ENCODE data around the gene SCPEP1.
A peak's percentile ranks its signal among the peaks of the same experiment; 100 is the strongest.

SCPEP1 gene

GRCh38 chr17:57043276-57043675 is 65.3 kb downstream of the SCPEP1 start:
- no peak for DNase-seq (ENCODE audit: low read depth, low spot score)

DNA sequence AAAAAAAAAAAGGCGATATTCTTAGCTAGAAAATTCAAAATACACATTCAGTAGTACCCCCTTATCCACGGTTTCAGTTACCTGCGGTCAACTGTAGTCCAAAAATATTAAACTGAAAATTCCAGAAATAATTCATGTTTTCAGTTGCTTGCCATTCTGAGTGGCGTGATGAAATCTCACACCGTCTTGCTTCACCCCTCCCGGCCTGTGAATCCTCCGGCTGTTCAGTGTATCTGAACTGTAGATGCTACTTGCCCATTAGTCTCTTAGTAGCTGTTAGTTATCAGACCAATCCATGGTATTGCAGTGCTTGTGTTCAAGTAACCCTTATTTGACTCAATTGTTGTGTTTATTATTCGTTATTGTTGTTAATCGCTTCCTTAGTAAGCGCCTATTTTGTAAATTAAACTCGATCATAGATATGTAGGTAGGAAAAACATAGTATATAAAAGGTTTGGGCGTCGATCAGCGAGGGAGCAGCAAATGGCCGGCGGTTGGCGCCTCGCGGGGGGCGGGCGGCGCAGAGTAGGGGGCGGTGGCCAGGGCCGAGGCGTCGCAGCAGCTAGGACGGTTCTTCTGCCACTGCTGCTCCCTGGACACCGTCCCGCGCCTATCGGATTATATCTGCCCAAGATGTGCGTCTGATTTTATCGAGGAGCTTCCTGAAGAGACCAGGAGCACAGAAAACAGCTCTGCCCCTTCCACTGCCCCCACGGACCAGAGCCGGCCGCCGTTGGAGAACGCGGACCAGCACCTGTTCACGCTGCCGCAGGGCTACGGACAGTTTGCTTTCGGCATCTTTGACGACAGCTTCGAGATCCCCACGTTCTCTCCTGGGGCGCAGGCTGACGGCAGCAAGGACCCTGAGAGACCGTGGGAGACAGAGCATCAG is 67.3 kb downstream of the SCPEP1 start:
- DNase-seq (ENCODE audit: low read depth, low spot score) = no peak

DNA sequence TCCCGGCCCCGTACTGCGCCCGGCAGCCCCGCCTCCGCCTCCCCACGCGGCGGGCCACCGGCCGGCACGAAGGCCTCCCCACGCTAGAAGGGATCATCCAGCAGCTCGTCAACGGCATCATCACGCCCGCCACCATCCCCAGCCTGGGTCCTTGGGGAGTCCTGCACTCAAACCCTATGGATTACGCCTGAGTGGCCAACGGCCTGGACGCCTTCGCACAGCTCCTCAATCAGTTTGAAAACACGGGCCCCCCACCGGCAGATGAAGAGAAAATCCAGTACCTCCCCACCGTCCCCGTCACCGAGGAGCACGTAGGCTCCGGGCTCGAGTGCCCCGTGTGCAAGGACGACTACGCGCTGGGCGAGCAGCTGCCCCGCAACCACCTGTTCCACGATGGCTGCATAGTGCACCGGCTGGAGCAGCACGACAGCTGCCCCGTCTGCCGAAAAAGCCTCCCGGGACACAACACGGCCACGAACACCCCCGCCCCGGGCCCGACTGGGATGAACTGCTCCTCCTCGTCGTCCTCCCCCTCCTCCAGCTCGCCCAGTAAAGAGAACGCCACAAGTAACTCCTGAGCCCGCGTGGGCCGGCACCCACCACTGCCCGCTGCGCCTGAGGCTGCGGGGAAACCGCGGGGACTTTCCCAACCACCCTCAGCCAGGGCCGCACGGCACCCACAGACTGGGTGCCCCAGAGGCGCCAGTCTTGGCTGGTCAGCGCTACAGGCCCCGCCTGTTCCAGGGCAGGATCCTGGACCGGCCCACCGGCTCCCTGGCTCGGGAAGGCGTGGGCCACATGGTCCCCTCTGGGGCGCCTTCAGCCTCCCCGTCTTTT is 68.2 kb downstream of the SCPEP1 start:
- DNase-seq (ENCODE audit: low read depth, low spot score) = peak; percentile 11

- DNase-seq (ENCODE audit: low read depth, low spot score) = no peak
These were observed 68.8 kb downstream of the SCPEP1 start for GRCh38 chr17:57046749-57047148.

- DNase-seq (ENCODE audit: low read depth, low spot score) = no peak
These were observed 70.2 kb downstream of the SCPEP1 start for GRCh38 chr17:57048096-57048495.

GRCh38 chr17:57050306-57050705 is 72.4 kb downstream of the SCPEP1 start:
- DNase-seq (ENCODE audit: low read depth, low spot score) = no peak

GRCh38 chr17:57051886-57052361 is 74.0 kb downstream of the SCPEP1 start:
- no peak for DNase-seq (ENCODE audit: low read depth, low spot score)

All from brain pericyte (primary cell).